Ishikawa (cell line): ENCODE data around the gene NDUFAF5.

Experiments
- CEBPB ChIP-seq: IDR thresholded peaks from 2 replicates; pipeline ENCODE4 v1.6.1; 2012
- CREB1 ChIP-seq: IDR thresholded peaks from 2 replicates; pipeline ENCODE4 v1.6.1; 2012; ENCODE audit warnings: low read depth
- EGR1 ChIP-seq: IDR thresholded peaks from 2 replicates; pipeline ENCODE4 v1.6.1; 2012
- EP300 ChIP-seq: IDR thresholded peaks from 2 replicates; pipeline ENCODE4 v1.6.1; 2012; ENCODE audit warnings: borderline replicate concordance
- FOXM1 ChIP-seq: IDR thresholded peaks from 2 replicates; pipeline ENCODE4 v1.6.1; 2012; ENCODE audit warnings: low read depth, borderline replicate concordance
- MAX ChIP-seq: IDR thresholded peaks from 2 replicates; pipeline ENCODE4 v1.6.1; 2012
- RAD21 ChIP-seq: IDR thresholded peaks from 2 replicates; pipeline ENCODE4 v1.6.1; 2012; ENCODE audit warnings: low read depth
- REST ChIP-seq: IDR thresholded peaks from 2 replicates; pipeline ENCODE4 v1.6.1; 2012; ENCODE audit warnings: low read depth, mild to moderate bottlenecking
- TAF1 ChIP-seq: IDR thresholded peaks from 2 replicates; pipeline ENCODE4 v1.6.1; 2012; ENCODE audit warnings: low read depth, mild to moderate bottlenecking
- TEAD4 ChIP-seq: IDR thresholded peaks from 2 replicates; pipeline ENCODE4 v1.6.1; 2012
- USF1 ChIP-seq: IDR thresholded peaks from 2 replicates; pipeline ENCODE4 v1.6.1; 2012
- YY1 ChIP-seq: IDR thresholded peaks from 2 replicates; pipeline ENCODE4 v1.6.1; 2012; ENCODE audit warnings: low read depth

- no peak for TF ChIP-seq YY1
- TF ChIP-seq CREB1: no peak
- TF ChIP-seq EP300: no peak
- no peak for TF ChIP-seq REST
- no peak for TF ChIP-seq TEAD4
- TF ChIP-seq RAD21: no peak
- no peak for TF ChIP-seq MAX
- TF ChIP-seq USF1: no peak
- TF ChIP-seq CEBPB: no peak
- no peak for TF ChIP-seq FOXM1
- TF ChIP-seq EGR1: no peak
- no peak for TF ChIP-seq TAF1
Observed at GRCh38 chr20:13790708-13791107, 5.9 kb downstream of the NDUFAF5 start.
